Large intestine (tissue), 3 donors: ENCODE data around the gene CFAP57. TPM values are rescaled to one million over a fixed set of nuclear protein-coding genes. Genes with fewer than 3 reads are reported as not detected.

Source experiments
- DNase-seq, 2 donors: peaks; one replicate each; pipeline versions ENCODE4 v3.0.0 to v3.0.0-alpha.2; 2013
- H3K27ac ChIP-seq: one replicate; pipeline ENCODE4 v1.5.1; 2013; ENCODE audit warnings: low read length
- H3K27me3 ChIP-seq: 2 replicates; pipeline ENCODE4 v1.6.1; 2013; ENCODE audit warnings: low read length; ENCODE audit not compliant: control insufficient read depth, insufficient read depth
- H3K36me3 ChIP-seq: 2 replicates; pipeline ENCODE4 v1.6.1; 2013; ENCODE audit warnings: low read length; ENCODE audit not compliant: control insufficient read depth, insufficient read depth
- H3K4me1 ChIP-seq: one replicate; pipeline ENCODE4 v1.6.1; 2013; ENCODE audit warnings: low read length; ENCODE audit not compliant: control insufficient read depth, insufficient read depth
- H3K4me3 ChIP-seq: one replicate; pipeline ENCODE4 v1.5.1; 2013; ENCODE audit warnings: low read length
- H3K9me3 ChIP-seq: one replicate; pipeline ENCODE4 v1.6.1; 2013; ENCODE audit warnings: mild to moderate bottlenecking, low read depth, low read length, moderate library complexity; ENCODE audit not compliant: control insufficient read depth
- WGBS: methylation state at CpG from one replicate; pipeline ENCODE4 v1.1.5; 2013; ENCODE audit warnings: low lambda C conversion rate; ENCODE audit not compliant: insufficient coverage; 5-methylcytosine and 5-hydroxymethylcytosine counted together
- polyA plus RNA-seq: library from polyadenylated mRNA; unstranded; fragments of 120-200 nt; gene quantifications from one replicate; pipeline ENCODE4 v1.2.1, GENCODE V29; 2013

Gene CFAP57
- polyA plus RNA-seq, 1 donor = 0.25 TPM

DNA sequence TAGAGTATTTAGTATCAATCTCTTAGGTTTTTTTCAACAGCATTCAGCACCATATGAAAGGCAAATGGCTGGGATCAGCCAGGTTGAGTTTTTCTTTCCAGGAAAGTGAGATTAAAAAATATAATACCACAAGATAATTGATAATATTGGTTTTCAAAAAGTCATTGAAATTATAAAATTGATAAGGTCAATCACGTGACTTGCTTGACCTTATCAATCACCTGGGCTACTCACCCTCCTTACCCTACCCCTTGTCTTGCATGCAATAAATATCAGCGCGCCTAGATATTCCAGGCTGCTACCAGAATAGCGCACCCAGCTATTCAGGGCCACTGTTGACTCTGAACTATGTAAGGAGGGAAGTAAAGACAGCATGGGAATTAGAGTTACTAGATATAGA lies 31.5 kb upstream of the CFAP57 start:
- H3K9me3 ChIP-seq = no peaks in the 10 kb centered on the region
- WGBS = no CpG with 5 or more reads among the region's 4 CpGs
- DNase-seq = no peak
- H3K27ac ChIP-seq = no peak overlapping the region
- H3K4me1 ChIP-seq = no peaks in the 10 kb centered on the region
- H3K27me3 ChIP-seq = peaks cover 19% of the 10 kb centered on the region
- no peak overlapping the region for H3K4me3 ChIP-seq
- no peaks in the 10 kb centered on the region for H3K36me3 ChIP-seq

- no CpG with 5 or more reads among the region's 7 CpGs for WGBS
Measured at GRCh38 chr1:43143441-43143888, 28.7 kb upstream of the CFAP57 start.

DNA sequence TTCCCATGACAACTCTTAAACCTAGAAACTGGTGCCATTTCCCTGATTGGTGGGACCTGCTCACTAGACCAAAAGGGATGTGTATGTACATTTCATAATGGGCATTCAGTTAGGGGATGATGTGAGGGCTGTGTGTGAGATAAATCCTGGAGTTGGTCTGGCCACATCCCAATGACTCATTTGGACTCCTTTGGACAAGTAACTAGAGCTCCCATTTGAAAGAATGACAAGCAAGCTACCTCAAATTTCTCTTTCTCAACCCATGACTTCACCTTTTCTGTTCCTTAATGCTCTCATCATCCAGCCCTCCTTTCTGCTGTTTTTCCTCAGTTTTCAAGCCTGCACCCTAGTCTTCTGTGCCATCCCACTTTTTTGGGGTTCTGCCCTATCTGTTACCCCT lies 27.9 kb upstream of the CFAP57 start:
- Histone ChIP-seq H3K27ac (no peak overlapping the region), H3K4me1 (peaks cover 6% of the 10 kb centered on the region), H3K4me3 (no peak overlapping the region), H3K27me3 (peaks cover 39% of the 10 kb centered on the region), H3K9me3 (peaks cover 4% of the 10 kb centered on the region), H3K36me3 (no peaks in the 10 kb centered on the region)
- no peak for DNase-seq

More at GRCh38 chr1:43143441-43143888, 28.7 kb upstream of the CFAP57 start:
- no peaks in the 10 kb centered on the region for H3K36me3 ChIP-seq
- no peak for DNase-seq
- H3K27ac ChIP-seq = no peak overlapping the region
- H3K4me3 ChIP-seq = no peak overlapping the region
- H3K27me3 ChIP-seq = peaks cover 32% of the 10 kb centered on the region
- peaks cover 6% of the 10 kb centered on the region for H3K4me1 ChIP-seq
- H3K9me3 ChIP-seq = peaks cover 4% of the 10 kb centered on the region

DNA sequence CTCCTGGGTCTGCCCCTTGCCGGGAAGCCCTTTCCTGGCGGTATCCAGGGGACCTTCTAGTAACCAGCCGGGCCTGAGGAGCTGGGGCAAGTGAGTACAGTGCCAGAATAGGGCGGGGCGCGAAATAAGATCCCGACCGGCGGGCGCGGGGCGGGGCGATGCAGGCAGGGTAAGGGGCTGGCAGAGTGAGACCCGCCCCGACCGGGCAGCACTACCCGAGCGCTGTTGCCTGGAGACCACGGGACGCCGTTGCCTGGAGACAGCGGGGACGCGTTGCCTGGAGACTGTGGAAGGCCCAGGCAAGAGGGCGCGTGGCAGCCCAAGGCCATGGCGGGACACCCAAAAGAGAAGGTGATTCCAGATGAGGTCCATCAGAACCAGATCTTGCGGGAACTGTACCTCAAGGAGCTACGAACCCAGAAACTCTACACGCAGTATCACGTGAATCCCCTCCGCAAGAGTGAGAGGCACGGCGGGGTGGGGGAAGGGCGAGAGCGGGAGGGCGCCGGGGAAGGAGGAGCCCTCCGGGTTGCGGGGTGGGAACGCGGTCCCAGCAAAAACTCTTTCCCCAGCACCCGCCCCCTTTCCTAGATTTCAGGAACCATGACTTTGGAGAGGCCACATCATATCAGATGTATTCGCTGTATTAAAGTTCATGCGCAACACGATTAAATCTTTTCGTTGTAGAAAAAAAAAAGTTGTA lies 24.4 kb upstream of the CFAP57 start:
- 44% methylated on average over 3 of the region's 47 CpGs for WGBS
- peak; percentile 54 to 58 for DNase-seq
- Histone ChIP-seq H3K36me3 (no peaks in the 10 kb centered on the region), H3K4me1 (peaks cover 6% of the 10 kb centered on the region), H3K27me3 (peaks cover 47% of the 10 kb centered on the region), H3K9me3 (peaks cover 4% of the 10 kb centered on the region), H3K27ac (no peak overlapping the region), H3K4me3 (peak overlapping the region; percentile 25)

DNA sequence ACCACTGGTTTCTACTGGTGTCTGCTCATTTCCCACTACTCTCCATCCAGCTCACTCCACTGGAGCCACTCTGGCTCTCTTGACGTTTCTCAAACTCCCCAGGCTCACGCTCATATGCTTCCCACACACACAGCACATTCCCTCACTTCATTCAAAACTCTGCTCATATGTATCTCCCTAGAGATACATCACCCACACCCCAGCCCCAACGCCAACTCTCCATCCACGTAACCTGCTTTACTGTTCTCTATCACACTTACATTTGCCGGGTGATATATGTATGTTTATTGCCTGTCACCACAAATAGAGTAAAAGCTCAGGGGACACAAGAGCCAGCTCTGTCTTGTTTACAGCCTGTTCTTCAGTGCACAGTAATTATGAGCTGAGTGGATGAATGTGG lies 22.2 kb upstream of the CFAP57 start:
- Histone ChIP-seq H3K9me3 (peaks cover 4% of the 10 kb centered on the region), H3K27ac (no peak overlapping the region), H3K36me3 (no peaks in the 10 kb centered on the region), H3K27me3 (peaks cover 35% of the 10 kb centered on the region), H3K4me3 (no peak overlapping the region), H3K4me1 (peaks cover 6% of the 10 kb centered on the region)
- DNase-seq = no peak
- 69% methylated on average over 2 of the region's 5 CpGs for WGBS

GRCh38 chr1:43152866-43153265 lies 19.3 kb upstream of the CFAP57 start:
- no peak for DNase-seq
- H3K4me1 ChIP-seq = peaks cover 1% of the 10 kb centered on the region
- no peaks in the 10 kb centered on the region for H3K36me3 ChIP-seq
- peaks cover 27% of the 10 kb centered on the region for H3K27me3 ChIP-seq
- no peak overlapping the region for H3K27ac ChIP-seq
- WGBS = no CpG with 5 or more reads among the region's 4 CpGs
- H3K4me3 ChIP-seq = no peak overlapping the region
- H3K9me3 ChIP-seq = no peaks in the 10 kb centered on the region

GRCh38 chr1:43153443-43153842 lies 18.7 kb upstream of the CFAP57 start:
- Histone ChIP-seq H3K36me3 (no peaks in the 10 kb centered on the region), H3K9me3 (no peaks in the 10 kb centered on the region), H3K27ac (no peak overlapping the region), H3K4me3 (no peak overlapping the region), H3K27me3 (peaks cover 22% of the 10 kb centered on the region), H3K4me1 (no peaks in the 10 kb centered on the region)
- no peak for DNase-seq
- no CpG with 5 or more reads among the region's 6 CpGs for WGBS

- Histone ChIP-seq H3K27ac (no peak overlapping the region), H3K4me1 (no peaks in the 10 kb centered on the region), H3K9me3 (no peaks in the 10 kb centered on the region), H3K4me3 (no peak overlapping the region), H3K36me3 (no peaks in the 10 kb centered on the region), H3K27me3 (peaks cover 7% of the 10 kb centered on the region)
- WGBS = 100% methylated on average over 1 of the region's 7 CpGs
- no peak for DNase-seq
Measured at GRCh38 chr1:43156026-43156425, 16.1 kb upstream of the CFAP57 start.

DNA sequence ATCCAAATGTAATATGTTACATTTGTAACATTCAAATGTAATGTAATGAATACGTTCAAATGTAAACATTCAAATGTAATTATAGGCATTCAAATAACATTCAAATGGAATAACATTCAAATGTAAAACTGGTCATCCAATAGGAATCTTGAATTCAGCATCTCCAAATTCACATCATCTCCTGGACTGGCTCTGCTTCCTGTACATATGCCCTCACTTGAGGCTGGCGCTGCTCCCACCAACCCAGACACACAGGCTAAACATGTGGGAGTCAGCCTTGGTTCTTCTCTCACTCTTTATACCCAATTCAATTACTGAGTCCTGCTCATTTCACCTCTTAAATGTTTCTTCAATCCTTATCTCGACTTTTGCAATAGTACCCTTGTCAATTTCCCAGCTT lies 7.0 kb upstream of the CFAP57 start:
- no peak for DNase-seq
- no peak overlapping the region for H3K27ac ChIP-seq
- H3K4me1 ChIP-seq = no peaks in the 10 kb centered on the region
- H3K36me3 ChIP-seq = peaks cover 53% of the 10 kb centered on the region
- H3K27me3 ChIP-seq = no peaks in the 10 kb centered on the region
- WGBS = 78% methylated on average over 2 of the region's 3 CpGs
- no peak overlapping the region for H3K4me3 ChIP-seq
- no peaks in the 10 kb centered on the region for H3K9me3 ChIP-seq

DNA sequence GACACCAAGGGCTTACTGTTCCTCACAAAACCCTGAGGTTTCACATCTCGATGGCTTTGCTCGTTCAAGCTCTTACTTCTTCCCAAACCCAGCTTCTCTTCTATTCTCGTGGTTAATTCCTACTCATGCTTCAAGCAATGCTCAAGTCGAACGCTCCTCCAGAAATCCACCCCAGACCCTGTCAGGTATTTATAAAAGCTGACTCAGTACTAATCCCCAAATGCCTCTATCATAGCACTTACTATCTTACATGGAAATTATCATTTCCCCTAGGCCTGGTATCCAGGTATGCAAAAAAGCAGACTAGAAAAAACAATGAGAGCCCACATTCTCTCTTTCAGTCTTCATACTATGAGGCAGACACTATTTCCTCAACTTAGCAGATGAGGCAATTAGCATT lies 6.4 kb upstream of the CFAP57 start:
- Histone ChIP-seq H3K27me3 (no peaks in the 10 kb centered on the region), H3K9me3 (no peaks in the 10 kb centered on the region), H3K36me3 (peaks cover 54% of the 10 kb centered on the region), H3K4me3 (no peak overlapping the region), H3K4me1 (no peaks in the 10 kb centered on the region), H3K27ac (no peak overlapping the region)
- DNase-seq = no peak
- WGBS = 96% methylated on average over 3 of the region's 5 CpGs

- no peaks in the 10 kb centered on the region for H3K9me3 ChIP-seq
- WGBS = no CpG with 5 or more reads among the region's 17 CpGs
- peaks cover 7% of the 10 kb centered on the region for H3K27me3 ChIP-seq
- peaks cover 34% of the 10 kb centered on the region for H3K36me3 ChIP-seq
- peak in 1 of 2 donors; percentile 34 for DNase-seq
- no peak overlapping the region for H3K27ac ChIP-seq
- peaks cover 3% of the 10 kb centered on the region for H3K4me1 ChIP-seq
- peak overlapping the region; percentile 87 for H3K4me3 ChIP-seq
Measured at GRCh38 chr1:43171312-43171875, 736 bp upstream of the CFAP57 start.
